ENCODE measurements around the gene STK39.
"Not testable (repeated sequence)": the region's sequence is repeated elsewhere in the genome, so short reads cannot be mapped to it uniquely, and the experiment has no call there.

Gene STK39

GRCh38 chr2:168247341-168248261, at the start of gene STK39:
Gene STK39 (minus strand): TSS chr2:168247595. CDS start chr2:168247435, 160 bp downstream.
- peaks cover 4% of the 10 kb centered on the region for H3K36me3 ChIP-seq (ENCODE audit: insufficient read depth, low read length)

GRCh38 chr2:168295051-168295450, 47.7 kb upstream of the STK39 start:
- Histone ChIP-seq H3K36me3 (ENCODE audit: insufficient read depth, low read length) (no peaks in the 10 kb centered on the region), H3K4me3 (ENCODE audit: low read length) (no peak overlapping the region), H2AFZ (ENCODE audit: low read depth, low read length) (no peak overlapping the region)

More at GRCh38 chr2:168247341-168248261, at the start of gene STK39:
- Histone ChIP-seq H3K4me1 (ENCODE audit: insufficient read depth, low read length) (peaks cover 32% of the 10 kb centered on the region), H3K27me3 (ENCODE audit: insufficient read depth, low read length) (no peaks in the 10 kb centered on the region), H2AFZ (ENCODE audit: low read depth, low read length) (peak within 1 kb of the TSS; percentile 90), H3K4me3 (ENCODE audit: low read length) (peak within 1 kb of the TSS; percentile 87), H3K9me3 (ENCODE audit: low read length) (no peaks in the 10 kb centered on the region)

GRCh38 chr2:168294409-168294808, 47.0 kb upstream of the STK39 start:
- no peaks in the 10 kb centered on the region for H3K9me3 ChIP-seq (ENCODE audit: low read length)
- H3K4me1 ChIP-seq (ENCODE audit: insufficient read depth, low read length): no peaks in the 10 kb centered on the region
- no peaks in the 10 kb centered on the region for H3K36me3 ChIP-seq (ENCODE audit: insufficient read depth, low read length)
- H2AFZ ChIP-seq (ENCODE audit: low read depth, low read length): no peak overlapping the region
- H3K27me3 ChIP-seq (ENCODE audit: insufficient read depth, low read length): no peaks in the 10 kb centered on the region
- no peak overlapping the region for H3K4me3 ChIP-seq (ENCODE audit: low read length)

More at GRCh38 chr2:168295051-168295450, 47.7 kb upstream of the STK39 start:
- no peaks in the 10 kb centered on the region for H3K9me3 ChIP-seq (ENCODE audit: low read length)
- no peaks in the 10 kb centered on the region for H3K27me3 ChIP-seq (ENCODE audit: insufficient read depth, low read length)
- H3K4me1 ChIP-seq (ENCODE audit: insufficient read depth, low read length): no peaks in the 10 kb centered on the region

GRCh38 chr2:168293766-168294165, 46.4 kb upstream of the STK39 start:
- H3K4me1 ChIP-seq (ENCODE audit: insufficient read depth, low read length): no peaks in the 10 kb centered on the region
- no peaks in the 10 kb centered on the region for H3K9me3 ChIP-seq (ENCODE audit: low read length)
- H2AFZ ChIP-seq (ENCODE audit: low read depth, low read length): no peak overlapping the region
- no peaks in the 10 kb centered on the region for H3K36me3 ChIP-seq (ENCODE audit: insufficient read depth, low read length)
- no peak overlapping the region for H3K4me3 ChIP-seq (ENCODE audit: low read length)
- no peaks in the 10 kb centered on the region for H3K27me3 ChIP-seq (ENCODE audit: insufficient read depth, low read length)

- Histone ChIP-seq H3K27me3 (ENCODE audit: insufficient read depth, low read length) (no peaks in the 10 kb centered on the region), H3K4me3 (ENCODE audit: low read length) (no peak overlapping the region)
Measured at GRCh38 chr2:168290391-168290790, 43.0 kb upstream of the STK39 start.

GRCh38 chr2:168289880-168290279, 42.5 kb upstream of the STK39 start:
- no peaks in the 10 kb centered on the region for H3K36me3 ChIP-seq (ENCODE audit: insufficient read depth, low read length)
- no peak overlapping the region for H2AFZ ChIP-seq (ENCODE audit: low read depth, low read length)
- no peaks in the 10 kb centered on the region for H3K9me3 ChIP-seq (ENCODE audit: low read length)
- H3K4me1 ChIP-seq (ENCODE audit: insufficient read depth, low read length): no peaks in the 10 kb centered on the region
- no peak overlapping the region for H3K4me3 ChIP-seq (ENCODE audit: low read length)
- H3K27me3 ChIP-seq (ENCODE audit: insufficient read depth, low read length): no peaks in the 10 kb centered on the region

More at GRCh38 chr2:168290391-168290790, 43.0 kb upstream of the STK39 start:
- H2AFZ ChIP-seq (ENCODE audit: low read depth, low read length): no peak overlapping the region
- H3K4me1 ChIP-seq (ENCODE audit: insufficient read depth, low read length): no peaks in the 10 kb centered on the region
- no peaks in the 10 kb centered on the region for H3K36me3 ChIP-seq (ENCODE audit: insufficient read depth, low read length)
- H3K9me3 ChIP-seq (ENCODE audit: low read length): no peaks in the 10 kb centered on the region

GRCh38 chr2:168286535-168286934, 39.1 kb upstream of the STK39 start:
- H3K4me3 ChIP-seq (ENCODE audit: low read length): no peak overlapping the region
- no peaks in the 10 kb centered on the region for H3K9me3 ChIP-seq (ENCODE audit: low read length)
- no peaks in the 10 kb centered on the region for H3K4me1 ChIP-seq (ENCODE audit: insufficient read depth, low read length)
- H3K36me3 ChIP-seq (ENCODE audit: insufficient read depth, low read length): no peaks in the 10 kb centered on the region
- H2AFZ ChIP-seq (ENCODE audit: low read depth, low read length): no peak overlapping the region
- no peaks in the 10 kb centered on the region for H3K27me3 ChIP-seq (ENCODE audit: insufficient read depth, low read length)

- H3K36me3 ChIP-seq (ENCODE audit: insufficient read depth, low read length): no peaks in the 10 kb centered on the region
- no peaks in the 10 kb centered on the region for H3K27me3 ChIP-seq (ENCODE audit: insufficient read depth, low read length)
- no peak overlapping the region for H3K4me3 ChIP-seq (ENCODE audit: low read length)
- no peak overlapping the region for H2AFZ ChIP-seq (ENCODE audit: low read depth, low read length)
- no peaks in the 10 kb centered on the region for H3K4me1 ChIP-seq (ENCODE audit: insufficient read depth, low read length)
- no peaks in the 10 kb centered on the region for H3K9me3 ChIP-seq (ENCODE audit: low read length)
Measured at GRCh38 chr2:168278424-168278888, 31.1 kb upstream of the STK39 start.

GRCh38 chr2:168277276-168277675, 29.9 kb upstream of the STK39 start:
- no peak overlapping the region for H2AFZ ChIP-seq (ENCODE audit: low read depth, low read length)
- H3K4me1 ChIP-seq (ENCODE audit: insufficient read depth, low read length): no peaks in the 10 kb centered on the region
- H3K4me3 ChIP-seq (ENCODE audit: low read length): no peak overlapping the region
- H3K9me3 ChIP-seq (ENCODE audit: low read length): no peaks in the 10 kb centered on the region
- H3K36me3 ChIP-seq (ENCODE audit: insufficient read depth, low read length): no peaks in the 10 kb centered on the region
- no peaks in the 10 kb centered on the region for H3K27me3 ChIP-seq (ENCODE audit: insufficient read depth, low read length)

GRCh38 chr2:168272225-168272624, 24.8 kb upstream of the STK39 start:
- H2AFZ ChIP-seq (ENCODE audit: low read depth, low read length): no peak overlapping the region
- H3K4me3 ChIP-seq (ENCODE audit: low read length): no peak overlapping the region
- no peaks in the 10 kb centered on the region for H3K27me3 ChIP-seq (ENCODE audit: insufficient read depth, low read length)
- H3K9me3 ChIP-seq (ENCODE audit: low read length): no peaks in the 10 kb centered on the region
- peaks cover 8% of the 10 kb centered on the region for H3K4me1 ChIP-seq (ENCODE audit: insufficient read depth, low read length)
- no peaks in the 10 kb centered on the region for H3K36me3 ChIP-seq (ENCODE audit: insufficient read depth, low read length)

- not testable (repeated sequence) for H2AFZ ChIP-seq (ENCODE audit: low read depth, low read length); H3K36me3 ChIP-seq (ENCODE audit: insufficient read depth, low read length); H3K27me3 ChIP-seq (ENCODE audit: insufficient read depth, low read length); H3K4me3 ChIP-seq (ENCODE audit: low read length); H3K4me1 ChIP-seq (ENCODE audit: insufficient read depth, low read length); H3K9me3 ChIP-seq (ENCODE audit: low read length)
Measured at GRCh38 chr2:168262926-168263325, 15.5 kb upstream of the STK39 start.

- Histone ChIP-seq H3K27me3 (ENCODE audit: insufficient read depth, low read length) (no peaks in the 10 kb centered on the region), H3K4me1 (ENCODE audit: insufficient read depth, low read length) (no peaks in the 10 kb centered on the region), H3K36me3 (ENCODE audit: insufficient read depth, low read length) (no peaks in the 10 kb centered on the region), H2AFZ (ENCODE audit: low read depth, low read length) (no peak overlapping the region), H3K9me3 (ENCODE audit: low read length) (no peaks in the 10 kb centered on the region), H3K4me3 (ENCODE audit: low read length) (no peak overlapping the region)
Measured at GRCh38 chr2:168256448-168256847, 9.1 kb upstream of the STK39 start.

- Histone ChIP-seq H3K36me3 (ENCODE audit: insufficient read depth, low read length) (no peaks in the 10 kb centered on the region), H3K9me3 (ENCODE audit: low read length) (no peaks in the 10 kb centered on the region), H3K4me1 (ENCODE audit: insufficient read depth, low read length) (no peaks in the 10 kb centered on the region), H3K4me3 (ENCODE audit: low read length) (no peak overlapping the region), H3K27me3 (ENCODE audit: insufficient read depth, low read length) (no peaks in the 10 kb centered on the region), H2AFZ (ENCODE audit: low read depth, low read length) (no peak overlapping the region)
Measured at GRCh38 chr2:168255866-168256265, 8.5 kb upstream of the STK39 start.
